MM.1S (cell line): Measurements from ENCODE around the gene HIBCH.

ENCODE experiments used
- DNase-seq: peaks from one replicate; pipeline ENCODE4 v3.0.0-alpha.2; 2015
- H2AFZ ChIP-seq: fragments of 300-600 bp; sonication (generic); 2 replicates; pipeline ENCODE4 v1.6.0; 2016; ENCODE audit warnings: antibody characterized with exemption, low read length
- H3F3A ChIP-seq: fragments of 300-600 bp; sonication (generic); 2 replicates; pipeline ENCODE4 v1.6.1; 2016; ENCODE audit warnings: mild to moderate bottlenecking, antibody characterized with exemption, low read length, moderate library complexity, mixed read lengths; ENCODE audit not compliant: insufficient read depth
- H3K27ac ChIP-seq: fragments of 300-600 bp; sonication (generic); 2 replicates; pipeline ENCODE4 v1.5.1; 2016; ENCODE audit warnings: mild to moderate bottlenecking, low read length
- H3K27me3 ChIP-seq: fragments of 300-600 bp; sonication (generic); replicated peaks from 2 replicates; pipeline ENCODE4 v1.6.0; 2016; ENCODE audit warnings: low read length; ENCODE audit not compliant: insufficient read depth
- H3K36me3 ChIP-seq: fragments of 300-600 bp; sonication (generic); replicated peaks from 2 replicates; pipeline ENCODE4 v1.6.1; 2016; ENCODE audit warnings: mild to moderate bottlenecking, low read length, mixed read lengths; ENCODE audit not compliant: insufficient read depth
- H3K4me1 ChIP-seq: fragments of 300-600 bp; sonication (generic); 2 replicates; pipeline ENCODE4 v1.6.1; 2016; ENCODE audit warnings: low read length, mixed read lengths
- H3K4me2 ChIP-seq: fragments of 300-600 bp; sonication (generic); 2 replicates; pipeline ENCODE4 v1.6.0; 2016; ENCODE audit warnings: low read depth, low read length
- H3K4me3 ChIP-seq: fragments of 300-600 bp; sonication (generic); 2 replicates; pipeline ENCODE4 v1.5.1; 2016; ENCODE audit warnings: low read length, mixed read lengths
- H3K79me2 ChIP-seq: fragments of 300-600 bp; sonication (generic); 2 replicates; pipeline ENCODE4 v1.6.1; 2016; ENCODE audit warnings: mixed run types, low read length, mixed read lengths
- H3K9ac ChIP-seq: fragments of 300-600 bp; sonication (generic); 2 replicates; pipeline ENCODE4 v1.6.1; 2016; ENCODE audit warnings: low read length, mixed read lengths
- H3K9me2 ChIP-seq: fragments of 300-600 bp; sonication (generic); replicated peaks from 2 replicates; pipeline ENCODE4 v1.6.1; 2016; ENCODE audit warnings: mild to moderate bottlenecking, low read length, mixed read lengths; ENCODE audit not compliant: insufficient read depth
- H3K9me3 ChIP-seq: fragments of 300-600 bp; sonication (generic); replicated peaks from 2 replicates; pipeline ENCODE4 v1.6.1; 2016; ENCODE audit warnings: mild to moderate bottlenecking, low read length, mixed read lengths; ENCODE audit not compliant: insufficient read depth
- H4K20me1 ChIP-seq: fragments of 300-600 bp; sonication (generic); 2 replicates; pipeline ENCODE4 v1.6.1; 2016; ENCODE audit warnings: mild to moderate bottlenecking, low read length, moderate library complexity, mixed read lengths; ENCODE audit not compliant: insufficient read depth
- CTCF ChIP-seq: fragments of 300-600 bp; sonication (generic); IDR thresholded peaks from 2 replicates; pipeline ENCODE4 v1.5.1; 2016; ENCODE audit warnings: antibody characterized with exemption, low read length, mixed read lengths
- EZH2 ChIP-seq: fragments of 300-600 bp; sonication (generic); optimal IDR thresholded peaks from 2 replicates; pipeline ENCODE3; 2017; ENCODE audit warnings: low read depth, mild to moderate bottlenecking, antibody characterized with exemption, low read length, mixed read lengths
- EZH2phosphoT487 ChIP-seq: fragments of 300-600 bp; sonication (generic); IDR thresholded peaks from 2 replicates; pipeline ENCODE4 v1.6.1; 2018; ENCODE audit warnings: antibody characterized with exemption, low read length

The HIBCH gene

DNA sequence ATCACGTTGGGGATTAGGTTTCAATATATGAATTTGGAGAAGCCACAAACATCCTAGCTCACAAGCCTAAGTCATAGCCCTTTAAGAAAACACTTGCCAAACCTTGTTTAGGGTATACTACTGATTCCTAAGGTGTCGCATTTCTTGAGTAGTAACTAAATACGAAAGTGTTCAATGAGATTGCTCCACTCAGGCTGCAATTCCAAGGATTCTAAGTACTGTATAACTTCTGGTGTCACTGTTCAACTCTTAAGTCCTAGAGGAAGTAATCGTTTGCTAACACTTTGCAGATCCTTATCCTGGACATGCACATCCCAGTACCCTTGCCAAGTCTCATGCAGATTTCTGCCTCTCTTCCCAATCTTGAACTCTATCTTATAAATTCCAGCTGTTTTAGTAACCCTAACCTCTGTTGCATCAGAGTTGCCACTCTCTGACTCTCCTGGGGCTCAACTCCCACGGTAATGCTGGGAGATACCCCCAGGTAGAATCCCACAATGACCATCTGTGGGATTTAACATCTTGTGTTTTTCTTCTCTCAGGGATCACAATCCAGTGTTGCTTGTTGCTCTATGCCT lies 122.4 kb downstream of the HIBCH start:
- DNase-seq = no peak
- H3K27me3 ChIP-seq = no peaks in the 10 kb centered on the region
- no peaks in the 10 kb centered on the region for H4K20me1 ChIP-seq
- 0 out of 2 replicates have a peak, but pooled peaks cover 4% of the 10 kb centered on the region for H3K36me3 ChIP-seq
- H3K27ac ChIP-seq = no peak overlapping the region
- H3K9me2 ChIP-seq = no peaks in the 10 kb centered on the region
- no peak overlapping the region for H3K9ac ChIP-seq
- no peaks in the 10 kb centered on the region for H3K4me1 ChIP-seq
- H3K79me2 ChIP-seq = peaks cover 37% of the 10 kb centered on the region
- no peak overlapping the region for H3K4me2 ChIP-seq
- H3K9me3 ChIP-seq = no peaks in the 10 kb centered on the region
- TF ChIP-seq EZH2phosphoT487 (no peak), EZH2 (no peak), CTCF (no peak)
- no peaks in the 10 kb centered on the region for H3F3A ChIP-seq
- no peak overlapping the region for H2AFZ ChIP-seq
- H3K4me3 ChIP-seq = no peak overlapping the region

- Histone ChIP-seq H2AFZ (no peak overlapping the region), H3K9me3 (no peaks in the 10 kb centered on the region), H4K20me1 (no peaks in the 10 kb centered on the region), H3K27me3 (no peaks in the 10 kb centered on the region), H3K27ac (no peak overlapping the region), H3K9me2 (no peaks in the 10 kb centered on the region), H3K79me2 (peaks cover 62% of the 10 kb centered on the region), H3K4me2 (no peak overlapping the region), H3K9ac (no peak overlapping the region), H3K36me3 (no peaks in the 10 kb centered on the region), H3K4me3 (no peak overlapping the region), H3K4me1 (0 out of 2 replicates have a peak, but pooled peaks cover under 1% of the 10 kb centered on the region), H3F3A (no peaks in the 10 kb centered on the region)
- TF ChIP-seq EZH2 = no peak
- TF ChIP-seq CTCF = no peak
- TF ChIP-seq EZH2phosphoT487 = no peak
- DNase-seq = no peak
These were observed 129.0 kb downstream of the HIBCH start for GRCh38 chr2:190190507-190191162.

DNA sequence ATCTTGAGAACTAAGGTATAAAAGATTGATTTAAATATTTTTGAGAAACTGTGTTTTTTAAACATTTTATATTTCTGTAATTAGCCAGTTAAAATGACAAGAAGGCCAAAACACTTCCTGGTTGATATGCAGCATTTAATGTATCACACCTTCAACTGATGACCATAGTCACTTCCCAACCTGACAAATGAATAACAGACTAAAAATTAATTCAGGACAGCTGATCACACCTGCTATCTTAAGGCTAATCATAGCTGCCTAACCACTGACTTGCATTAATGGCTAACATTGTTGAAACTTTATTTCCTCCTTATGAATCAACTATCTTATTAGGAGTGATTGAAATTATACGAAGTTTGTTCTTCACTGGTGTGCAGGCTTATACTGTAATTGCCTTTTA lies 131.3 kb downstream of the HIBCH start:
- no peaks in the 10 kb centered on the region for H3K36me3 ChIP-seq
- no peaks in the 10 kb centered on the region for H3K27me3 ChIP-seq
- no peak overlapping the region for H2AFZ ChIP-seq
- peaks cover 4% of the 10 kb centered on the region; the same call in 1 of the 2 replicates for H3K4me1 ChIP-seq
- no peak overlapping the region for H3K9ac ChIP-seq
- no peak for DNase-seq
- H3K27ac ChIP-seq = no peak overlapping the region
- H3K4me2 ChIP-seq = no peak overlapping the region
- H3K9me3 ChIP-seq = no peaks in the 10 kb centered on the region
- H3F3A ChIP-seq = no peaks in the 10 kb centered on the region
- no peak overlapping the region for H3K4me3 ChIP-seq
- H3K79me2 ChIP-seq = peaks cover 61% of the 10 kb centered on the region
- no peaks in the 10 kb centered on the region for H4K20me1 ChIP-seq
- TF ChIP-seq EZH2 (no peak), EZH2phosphoT487 (no peak), CTCF (no peak)
- H3K9me2 ChIP-seq = no peaks in the 10 kb centered on the region
